ENCODE measurements around the gene FAM3A.
A peak's percentile ranks its signal among the peaks of the same experiment; 100 is the strongest.

Gene FAM3A

GRCh38 chrX:154534526-154535322 is 18.7 kb upstream of the FAM3A start:
- peak; percentile 80 for DNase-seq (ENCODE audit: low read depth)

DNA sequence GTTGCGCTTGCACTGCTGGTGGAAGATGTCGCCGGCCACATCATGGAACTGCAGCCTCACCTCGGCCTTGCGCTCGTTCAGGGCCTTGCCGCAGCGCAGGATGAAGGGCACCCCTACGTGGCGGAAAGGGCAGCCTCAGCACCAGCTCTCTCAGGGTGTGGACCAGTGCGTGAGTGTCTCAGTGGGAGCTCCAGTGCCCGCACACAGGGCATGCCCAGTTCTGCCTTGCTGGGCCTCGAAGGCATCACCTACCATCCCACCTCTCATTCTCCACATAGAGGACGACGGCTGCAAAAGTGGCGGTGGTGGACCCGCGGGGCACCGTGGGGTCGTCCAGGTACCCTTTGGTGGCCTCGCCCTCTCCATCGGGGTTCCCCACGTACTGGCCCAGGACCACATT is 16.7 kb upstream of the FAM3A start:
- DNase-seq (ENCODE audit: low read depth) = no peak

DNA sequence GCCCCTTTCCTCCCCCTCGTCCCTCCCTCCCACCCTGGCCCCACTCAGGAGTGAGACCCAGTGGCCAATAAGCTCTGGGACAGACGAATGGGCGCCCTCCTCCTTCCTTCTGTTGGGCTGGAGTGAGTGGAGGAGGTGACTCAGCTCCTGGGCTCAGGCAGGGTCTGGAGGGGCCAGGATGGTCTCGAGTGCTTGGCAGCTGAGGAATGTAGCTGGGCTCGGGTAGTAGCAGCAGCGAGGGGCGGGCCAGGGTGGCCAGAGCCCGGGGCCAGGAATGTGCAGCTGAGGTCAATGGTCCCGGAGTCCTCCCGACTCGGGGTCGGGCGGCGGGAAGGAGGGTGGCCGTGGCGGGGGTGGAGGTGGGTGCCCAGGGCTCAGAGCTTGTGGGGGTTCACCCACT is 15.6 kb upstream of the FAM3A start:
- no peak for DNase-seq (ENCODE audit: low read depth)

GRCh38 chrX:154530286-154530685 is 14.3 kb upstream of the FAM3A start:
- DNase-seq (ENCODE audit: low read depth) = no peak

- peak; percentile 61 for DNase-seq (ENCODE audit: low read depth)
These were observed 13.2 kb upstream of the FAM3A start for GRCh38 chrX:154529206-154529612.

DNA sequence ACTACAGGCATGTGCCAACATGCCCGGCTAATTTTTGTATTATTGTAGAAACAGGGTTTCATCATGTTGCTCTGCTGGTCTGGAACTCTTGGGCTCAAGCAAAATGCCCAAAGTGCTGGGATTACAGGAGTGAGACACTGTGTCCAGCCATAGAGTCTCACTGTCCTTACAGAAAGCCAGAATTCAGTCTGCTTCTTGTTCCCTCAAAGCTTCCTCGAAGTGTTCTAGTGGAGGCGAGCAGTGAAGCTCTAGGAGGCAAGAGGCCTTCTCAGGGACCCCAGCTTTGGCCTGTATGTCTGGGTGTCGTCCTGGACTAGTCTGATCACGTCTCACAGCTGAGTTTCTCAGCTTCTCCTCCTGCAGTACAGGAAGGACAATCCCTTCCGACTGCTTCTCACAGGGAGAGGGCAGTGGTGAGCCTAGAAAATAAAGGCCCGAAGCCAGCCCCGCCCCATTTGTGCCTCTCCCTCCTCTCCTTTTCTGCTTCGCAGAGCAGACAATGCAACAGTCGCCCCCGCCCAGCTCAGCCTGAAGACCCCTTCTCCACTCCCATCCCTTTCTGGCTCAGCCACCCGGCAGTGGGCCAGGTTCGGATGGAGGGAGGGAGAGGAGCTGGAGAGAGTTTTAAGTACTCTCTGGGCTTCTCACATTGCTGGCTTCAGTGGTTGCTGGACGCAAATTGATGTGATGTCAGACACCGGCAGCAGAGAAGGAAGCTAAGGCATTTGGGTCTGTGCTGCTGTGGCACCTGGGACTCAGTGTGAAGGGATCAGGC is 11.1 kb upstream of the FAM3A start:
- DNase-seq (ENCODE audit: low read depth) = peak; percentile 72

- no peak for DNase-seq (ENCODE audit: low read depth)
These were observed 9.8 kb upstream of the FAM3A start for GRCh38 chrX:154525606-154526490.

DNA sequence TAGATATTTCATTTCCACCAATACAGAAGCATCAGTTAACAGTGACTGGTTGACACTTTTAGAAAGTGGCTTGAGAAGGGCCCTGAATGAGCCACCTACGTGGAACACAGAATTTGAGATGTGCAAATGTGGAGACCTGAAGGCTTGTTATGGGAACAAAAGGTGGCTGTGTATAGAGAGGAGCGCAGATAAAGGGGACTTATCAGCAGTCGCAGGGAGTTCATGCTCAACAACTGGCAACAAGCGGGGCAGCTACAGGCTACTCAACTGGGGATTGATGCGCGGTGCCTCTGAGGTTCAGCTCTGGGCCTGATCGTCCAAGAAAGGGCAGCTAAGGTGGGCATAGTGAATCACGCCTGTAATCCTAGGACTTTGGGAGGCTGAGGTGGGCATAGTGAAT is 3.4 kb upstream of the FAM3A start:
- DNase-seq (ENCODE audit: low read depth) = no peak

GRCh38 chrX:154517101-154517781 is 1.2 kb upstream of the FAM3A start:
- no peak for DNase-seq (ENCODE audit: low read depth)

GRCh38 chrX:154516656-154517100 is 646 bp upstream of the FAM3A start:
- peak; percentile 48 for DNase-seq (ENCODE audit: low read depth)

DNA sequence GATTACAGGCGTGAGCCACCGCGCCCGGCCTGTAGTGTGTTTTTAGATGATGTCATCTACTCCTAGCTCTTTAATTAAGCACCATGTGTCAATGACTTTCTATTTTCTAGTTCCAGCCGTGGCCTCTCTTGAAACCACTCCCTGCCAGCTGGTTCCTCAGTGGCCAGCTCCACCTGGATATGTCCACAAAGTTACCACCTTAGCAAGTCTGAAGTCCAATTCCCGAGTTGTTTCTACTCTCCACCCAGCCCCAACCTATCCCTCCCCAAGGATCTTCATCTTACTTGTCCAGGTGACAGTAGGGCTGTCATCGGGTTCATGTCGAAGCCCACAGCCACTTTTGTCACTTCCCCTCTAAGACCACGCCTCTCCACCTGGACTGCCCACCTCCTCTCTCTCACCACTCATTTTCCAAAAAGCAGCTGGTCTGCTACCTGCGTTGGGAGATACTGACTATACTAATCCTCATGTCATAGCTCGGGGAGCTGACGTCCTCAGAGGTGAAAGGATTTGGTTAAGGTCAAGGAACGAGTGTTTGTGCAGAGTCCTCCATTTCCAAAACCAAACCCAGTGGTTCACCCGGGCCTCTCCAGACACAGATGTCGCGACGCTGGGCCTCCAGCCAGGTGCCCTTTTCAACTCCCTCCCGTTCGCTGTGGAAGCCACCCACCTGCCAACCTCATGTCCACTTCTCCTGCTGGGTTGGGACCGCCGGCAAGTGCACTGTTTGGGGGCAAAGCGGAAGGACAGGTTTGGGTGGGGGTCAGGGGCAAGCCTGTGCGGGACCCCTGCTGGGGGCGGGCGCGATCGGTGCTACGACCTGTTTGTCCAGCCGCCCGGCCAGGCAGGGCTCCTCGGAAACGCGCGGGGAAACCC is 704 bp downstream of the FAM3A start:
- no peak for DNase-seq (ENCODE audit: low read depth)

DNA sequence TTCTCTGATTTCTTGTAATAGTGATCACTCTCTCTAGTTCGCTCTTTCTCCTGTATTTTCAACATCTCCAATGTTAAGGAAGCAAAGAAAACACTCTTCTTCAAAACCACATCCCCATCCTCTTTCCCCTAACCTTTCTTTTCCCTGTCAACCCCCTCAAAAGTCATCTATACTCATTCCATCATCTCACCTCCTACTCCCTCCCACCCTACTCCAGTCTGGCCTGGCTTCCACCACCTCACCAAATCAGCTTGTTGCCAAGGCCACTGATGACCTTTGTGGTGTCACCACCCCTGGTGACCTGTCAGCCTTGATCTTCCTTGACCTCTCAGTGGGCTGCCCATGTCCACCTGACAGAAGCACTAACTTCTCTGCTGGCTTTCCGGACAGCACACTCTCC is 2.3 kb downstream of the FAM3A start:
- no peak for DNase-seq (ENCODE audit: low read depth)

DNA sequence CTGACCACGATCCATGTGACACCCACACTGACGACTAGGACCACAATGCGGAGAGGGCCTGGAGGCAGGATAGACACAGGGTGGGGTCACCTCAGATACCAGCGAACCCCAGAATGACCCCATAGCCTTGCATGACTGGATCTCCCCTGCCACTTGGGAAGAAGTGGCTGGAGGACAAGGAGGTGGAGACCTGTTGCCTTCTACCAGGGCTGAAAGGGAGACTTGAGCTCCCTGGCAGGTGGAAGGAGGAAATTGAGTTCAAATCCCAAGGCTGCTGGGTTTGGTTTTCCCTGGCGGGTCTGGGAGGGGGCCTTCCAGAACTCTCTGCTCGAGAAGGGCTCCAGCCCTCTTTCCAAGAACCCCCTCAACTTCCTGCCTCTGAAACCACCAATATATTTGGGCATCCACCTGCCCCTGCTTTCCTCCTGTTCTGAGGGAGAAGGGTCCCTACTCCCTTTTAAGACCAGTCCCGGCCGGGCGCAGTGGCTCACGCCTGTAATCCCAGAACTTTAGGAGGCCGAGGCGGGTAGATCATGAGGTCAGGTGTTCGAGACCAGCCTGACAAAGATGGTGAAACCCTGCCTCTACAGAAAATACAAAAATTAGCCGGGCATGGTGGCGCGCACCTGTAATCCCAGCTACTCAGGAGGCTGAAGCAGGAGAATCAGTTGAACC is 3.0 kb downstream of the FAM3A start:
- no peak for DNase-seq (ENCODE audit: low read depth)

- no peak for DNase-seq (ENCODE audit: low read depth)
These were observed 4.3 kb downstream of the FAM3A start for GRCh38 chrX:154511761-154512160.

- no peak for DNase-seq (ENCODE audit: low read depth)
These were observed 6.6 kb downstream of the FAM3A start for GRCh38 chrX:154509455-154509854.

GRCh38 chrX:154508384-154508745 is 7.7 kb downstream of the FAM3A start:
- DNase-seq (ENCODE audit: low read depth) = no peak

- DNase-seq (ENCODE audit: low read depth) = no peak
These were observed 8.2 kb downstream of the FAM3A start for GRCh38 chrX:154507673-154508383.

DNA sequence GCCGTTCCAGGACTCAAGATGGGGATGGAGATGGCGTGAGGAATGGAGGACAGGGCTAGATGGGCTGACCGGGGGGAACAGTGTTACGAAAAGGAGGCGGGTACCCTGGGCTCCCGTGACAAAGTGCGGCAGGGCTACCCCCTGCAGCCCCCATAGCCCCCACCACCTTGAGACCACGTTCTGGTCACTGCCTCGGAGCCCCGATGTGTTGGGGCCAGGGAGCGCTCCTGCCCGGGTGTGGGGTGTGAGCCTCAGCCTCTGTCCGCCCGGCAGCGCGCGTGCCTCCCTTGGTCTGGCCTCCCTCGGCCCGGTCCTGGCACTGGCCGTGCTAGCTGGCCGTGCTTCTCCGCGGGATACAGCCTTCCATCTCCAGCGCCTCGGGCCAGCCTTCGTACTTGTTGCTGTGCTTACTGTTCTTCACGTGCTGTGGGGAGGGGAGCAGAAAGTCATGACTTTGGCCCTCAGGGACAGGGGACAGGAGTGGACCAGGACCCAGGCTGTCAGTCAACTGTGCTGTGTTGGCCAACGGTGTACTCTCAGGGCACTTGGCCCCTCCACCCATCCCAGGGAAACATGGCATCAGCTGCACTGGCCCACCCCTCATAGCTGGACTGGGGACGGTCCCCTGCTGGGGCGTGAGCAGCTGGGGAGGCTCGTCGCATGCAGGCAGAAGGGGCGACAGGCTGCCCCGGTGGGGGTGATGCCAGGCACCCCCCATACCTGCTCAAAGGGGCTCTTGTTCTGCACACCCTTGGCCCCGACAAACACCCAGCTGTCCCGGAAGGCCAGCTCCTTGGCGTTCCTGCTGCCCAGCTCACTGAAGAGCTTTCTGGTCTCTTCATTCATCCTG is 9.3 kb downstream of the FAM3A start:
- no peak for DNase-seq (ENCODE audit: low read depth)

DNA sequence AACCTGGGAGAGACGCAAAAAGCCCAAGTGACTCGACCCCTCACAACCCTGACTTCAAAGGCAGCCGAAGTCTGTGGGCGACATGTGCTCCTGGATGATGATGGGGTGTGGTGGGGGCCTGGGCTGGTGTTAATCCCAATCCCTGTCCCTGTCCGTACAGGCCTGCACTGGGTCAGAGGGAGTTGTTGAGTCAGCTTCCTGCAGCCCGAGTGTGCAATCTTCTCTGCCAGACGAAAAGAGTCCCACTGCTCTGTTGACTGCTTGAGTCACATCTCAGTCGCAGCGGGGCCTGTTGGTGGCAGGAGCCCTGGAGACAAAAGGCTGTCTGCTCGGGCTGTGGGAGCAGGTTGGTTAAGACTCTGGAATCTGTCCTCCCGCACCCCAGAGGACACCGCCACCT is 10.3 kb downstream of the FAM3A start:
- peak; percentile 46 for DNase-seq (ENCODE audit: low read depth)
